Adrenal gland (tissue), 12 donors: ENCODE measurements around the gene GABRA4. TPM values are rescaled to one million over a fixed set of nuclear protein-coding genes. Genes with fewer than 3 reads are reported as not detected.

Experiments
- DNase-seq, 7 donors: peaks; one replicate each; pipeline ENCODE4 v3.0.0-alpha.2; 2019 to 2020
- H3K27ac ChIP-seq, 5 donors: fragments of 200-600 bp; sonication (generic) in 4 of 5; 1 replicate in 3 of 5; 2 replicates in 2 of 5; pipeline versions ENCODE4 v1.5.1 to v1.8.0; 2016 to 2020; ENCODE audit warnings: mild to moderate bottlenecking in 1 of 5
- H3K27me3 ChIP-seq: fragments of 200-600 bp; 2 replicates; pipeline ENCODE4 v1.8.0; 2021
- H3K36me3 ChIP-seq, 2 donors: fragments of 200-600 bp; replicated peaks in 1 of 2; 1 replicate in 1 of 2; 2 replicates in 1 of 2; pipeline versions ENCODE4 v1.5.1 to v1.8.0; 2018 to 2022
- H3K4me1 ChIP-seq, 2 donors: fragments of 200-600 bp; replicated peaks in 1 of 2; 1 replicate in 1 of 2; 2 replicates in 1 of 2; pipeline versions ENCODE4 v1.5.1 to v1.8.0; 2018 to 2021
- H3K4me3 ChIP-seq, 4 donors: fragments of 200-600 bp; sonication (generic) in 3 of 4; one replicate each; pipeline ENCODE4 v1.5.1; 2016 to 2018
- H3K9me3 ChIP-seq, 3 donors: fragments of 200-600 bp; sonication (generic) in 1 of 3; replicated peaks in 1 of 3; 1 replicate in 2 of 3; 2 replicates in 1 of 3; pipeline versions ENCODE4 v1.5.1 to v1.8.0; 2016 to 2021
- POLR2A ChIP-seq, 2 donors: fragments of 450-650 bp; IDR thresholded peaks; one replicate each; pipeline ENCODE4 v1.6.1; 2017; ENCODE audit warnings: antibody characterized with exemption in 2 of 2, mild to moderate bottlenecking in 2 of 2, moderate library complexity in 1 of 2
- WGBS, 4 donors: extraction: QIAGEN DNeasy Blood & Tissue Kit in 2 of 4; methylation state at CpG; one replicate each; pipeline versions ENCODE4 v1.1.5 to v1.1.7; 2013 to 2017; 5-methylcytosine and 5-hydroxymethylcytosine counted together
- intact Hi-C, 2 donors: fragments of 100-400 bp; cut with DNase I; formaldehyde crosslinking; loops; one replicate each; pipeline versions ENCODE4 v1.14.1 to v1.15.0; 2022 to 2023
- polyA plus RNA-seq, 3 donors: library from polyadenylated mRNA; stranded (reverse); fragments of 200-250 nt in 2 of 3; fragments of 350-450 nt in 1 of 3; fragmentation: Illumina TruSeq in 1 of 3; extraction: RNeasy Lipid Tissue Mini Kit (QIAGEN cat#74804) in 1 of 3; gene quantifications; one replicate each; pipeline ENCODE4 v1.2.3, GENCODE V29; 2013 to 2014
- total RNA-seq, 9 donors: library from RNA; depleted of rRNA in 4 of 9; stranded (reverse); fragments of >200 nt in 4 of 9; fragments of 120-200 nt in 1 of 9; fragmentation: NEBNext Ultra II Directional in 1 of 9; extraction: Animal tissue kit (Norgen Biotek cat#: 25700) in 1 of 9; gene quantifications; one replicate each; pipeline versions ENCODE4 v1.1.0 to v1.2.4, GENCODE V29; 2013 to 2023
- TF ChIP-seq, protein P1 (sequence below), 6 experiments: fragments of 450-650 bp in 4 of 6; fragments of 200-600 bp in 2 of 6; sonication (generic) in 1 of 6; IDR thresholded peaks; 1 replicate in 5 of 6; 2 replicates in 1 of 6; pipeline versions ENCODE4 v1.5.1 to v1.8.0; 2016 to 2021; ENCODE audit warnings: antibody characterized with exemption in 6 of 6, mild to moderate bottlenecking in 2 of 6, moderate library complexity in 1 of 6
- donor health status: healthy with polysubstance abuse.
- donor health status: Bipolar disorder and iron deficiency.
- donor health status: DM: yes; HTN: yes; CAD: no.
- donor health status: DM: no; HTN: no; CAD: no.
- donor health status: DM: no; HTN: no; CAD: no.
- donor health status: DM: yes; HTN: yes; CAD: no.

Gene GABRA4
- total and polyA plus RNA-seq, 12 donors: under 0.01 to 0.14 TPM; not detected in 10

- WGBS, 4 donors: 72 to 86% (median 77%) methylated on average over 2 of the region's 2 CpGs
- intact Hi-C loops: no loop called here
These were observed 40.9 kb downstream of the GABRA4 start for GRCh38 chr4:46952451-46952850.

GRCh38 chr4:46950826-46951225 lies 42.6 kb downstream of the GABRA4 start:
- no peak for DNase-seq
- H3K9me3 ChIP-seq: no peaks in the 10 kb centered on the region
- intact Hi-C loops: no loop called here
- no peaks in the 10 kb centered on the region for H3K27me3 ChIP-seq
- H3K4me1 ChIP-seq: no peaks in the 10 kb centered on the region
- TF ChIP-seq POLR2A (IDR thresholded peaks at IDR 0.05): no peak
- TF ChIP-seq, protein P1, sequence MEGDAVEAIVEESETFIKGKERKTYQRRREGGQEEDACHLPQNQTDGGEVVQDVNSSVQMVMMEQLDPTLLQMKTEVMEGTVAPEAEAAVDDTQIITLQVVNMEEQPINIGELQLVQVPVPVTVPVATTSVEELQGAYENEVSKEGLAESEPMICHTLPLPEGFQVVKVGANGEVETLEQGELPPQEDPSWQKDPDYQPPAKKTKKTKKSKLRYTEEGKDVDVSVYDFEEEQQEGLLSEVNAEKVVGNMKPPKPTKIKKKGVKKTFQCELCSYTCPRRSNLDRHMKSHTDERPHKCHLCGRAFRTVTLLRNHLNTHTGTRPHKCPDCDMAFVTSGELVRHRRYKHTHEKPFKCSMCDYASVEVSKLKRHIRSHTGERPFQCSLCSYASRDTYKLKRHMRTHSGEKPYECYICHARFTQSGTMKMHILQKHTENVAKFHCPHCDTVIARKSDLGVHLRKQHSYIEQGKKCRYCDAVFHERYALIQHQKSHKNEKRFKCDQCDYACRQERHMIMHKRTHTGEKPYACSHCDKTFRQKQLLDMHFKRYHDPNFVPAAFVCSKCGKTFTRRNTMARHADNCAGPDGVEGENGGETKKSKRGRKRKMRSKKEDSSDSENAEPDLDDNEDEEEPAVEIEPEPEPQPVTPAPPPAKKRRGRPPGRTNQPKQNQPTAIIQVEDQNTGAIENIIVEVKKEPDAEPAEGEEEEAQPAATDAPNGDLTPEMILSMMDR (IDR thresholded peaks at IDR 0.05): no peak
- H3K36me3 ChIP-seq: no peaks in the 10 kb centered on the region
- H3K4me3 ChIP-seq: no peak overlapping the region
- no peak overlapping the region for H3K27ac ChIP-seq
- 58 to 67% (median 62%) methylated on average over 3 of the region's 3 CpGs for WGBS, 4 donors

More at GRCh38 chr4:46952451-46952850, 40.9 kb downstream of the GABRA4 start:
- Histone ChIP-seq H3K27ac (no peak overlapping the region), H3K9me3 (no peaks in the 10 kb centered on the region), H3K4me3 (no peak overlapping the region), H3K4me1 (no peaks in the 10 kb centered on the region), H3K27me3 (no peaks in the 10 kb centered on the region), H3K36me3 (no peaks in the 10 kb centered on the region)
- no peak for TF ChIP-seq POLR2A (IDR thresholded peaks at IDR 0.05)
- TF ChIP-seq, protein P1 (IDR thresholded peaks at IDR 0.05): no peak
- no peak for DNase-seq

- TF ChIP-seq, protein P1 (IDR thresholded peaks at IDR 0.05): no peak
- no peak for TF ChIP-seq POLR2A (IDR thresholded peaks at IDR 0.05)
- Histone ChIP-seq H3K4me1 (no peaks in the 10 kb centered on the region), H3K27me3 (no peaks in the 10 kb centered on the region), H3K9me3 (no peaks in the 10 kb centered on the region), H3K4me3 (no peak overlapping the region), H3K27ac (no peak overlapping the region), H3K36me3 (no peaks in the 10 kb centered on the region)
- intact Hi-C loops: no loop called here
- 59 to 93% (median 66%) methylated on average over 1 of the region's 1 CpG for WGBS, 4 donors
- DNase-seq: no peak
These were observed 43.6 kb downstream of the GABRA4 start for GRCh38 chr4:46949822-46950221.

GRCh38 chr4:46947541-46947940 lies 45.8 kb downstream of the GABRA4 start:
- TF ChIP-seq POLR2A (IDR thresholded peaks at IDR 0.05): no peak
- TF ChIP-seq, protein P1 (IDR thresholded peaks at IDR 0.05): no peak
- WGBS, 4 donors: 30 to 44% (median 34%) methylated on average over 2 of the region's 2 CpGs
- H3K27ac ChIP-seq: no peak overlapping the region
- H3K4me1 ChIP-seq: no peaks in the 10 kb centered on the region
- no peak overlapping the region for H3K4me3 ChIP-seq
- DNase-seq: no peak
- H3K9me3 ChIP-seq: no peaks in the 10 kb centered on the region
- intact Hi-C loops: no loop called here
- no peaks in the 10 kb centered on the region for H3K36me3 ChIP-seq
- no peaks in the 10 kb centered on the region for H3K27me3 ChIP-seq
